HepG2 (cell line): ENCODE results near the gene PMFBP1. TPM values are rescaled to one million over a fixed set of nuclear protein-coding genes. Genes with fewer than 3 reads are reported as not detected.

Experiments
- ATAC-seq: fragments of 200-7000 bp; cut with Tn5 transposase; 3 replicates; pipeline ENCODE4 v1.9.1; 2020; ENCODE audit warnings: mild to moderate bottlenecking, moderate library complexity
- BruUV-seq: library from RNA; stranded (reverse); fragments of 400-500 nt; replicated peaks from 2 replicates; lab custom pipeline; 2021; lab: Mats Ljungman, UMichigan
- CTCF ChIA-PET: fragments of 300-600 bp; formaldehyde crosslinking; extraction: SDS; loops from one replicate; lab custom pipeline; 2021; ENCODE audit warnings: low total read pairs, inconsistent platforms, low intra/inter-chr PET ratio; lab: Yijun Ruan, JAX
- POLR2A ChIA-PET: fragments of 350-600 bp; sonication (Branson Sonifier 250); formaldehyde crosslinking; loops from one replicate; lab custom pipeline; 2020; ENCODE audit warnings: antibody characterized with exemption, inconsistent platforms; lab: Yijun Ruan, JAX
- DNase-seq: peaks from one replicate; pipeline ENCODE4 v3.0.0-alpha.2; 2015; ENCODE audit warnings: low spot score
- FAIRE-seq: peaks from 3 replicates; lab custom pipeline; 2011; peaks lifted over from hg19 to GRCh38; lab: Jason Lieb, UNC
- H2AFZ ChIP-seq: one replicate; pipeline ENCODE4 v1.6.1; 2011; ENCODE audit warnings: low read length, inconsistent platforms
- H3K27ac ChIP-seq: fragments of 300-600 bp; 3 replicates; pipeline ENCODE4 v1.8.0; 2011; ENCODE audit warnings: mixed run types, mild to moderate bottlenecking, mixed read lengths, low read length, inconsistent platforms; ENCODE audit not compliant: insufficient read depth; ENCODE audit errors: extremely low read length
- H3K27me3 ChIP-seq, 2 experiments: fragments of 200-600 bp in 1 of 2; 2 replicates in 1 of 2; 3 replicates in 1 of 2; pipeline versions ENCODE4 v1.6.0 to v1.8.0; 2011; ENCODE audit warnings: low read length in 2 of 2, mild to moderate bottlenecking in 2 of 2, moderate library complexity in 2 of 2, inconsistent platforms in 1 of 2; ENCODE audit not compliant: insufficient read depth in 2 of 2, control insufficient read depth in 1 of 2
- H3K36me3 ChIP-seq, 2 experiments: fragments of 200-600 bp in 1 of 2; replicated peaks in 1 of 2; 2 replicates in 1 of 2; 3 replicates in 1 of 2; pipeline versions ENCODE4 v1.5.1 to v1.8.0; 2011; ENCODE audit warnings: low read length in 2 of 2, inconsistent platforms in 1 of 2; ENCODE audit not compliant: insufficient read depth in 2 of 2, control insufficient read depth in 1 of 2
- H3K4me1 ChIP-seq: 2 replicates; pipeline ENCODE4 v1.5.1; 2012; ENCODE audit warnings: low read length, inconsistent platforms; ENCODE audit not compliant: insufficient read depth
- H3K4me2 ChIP-seq: 2 replicates; pipeline ENCODE4 v1.6.0; 2011; ENCODE audit warnings: low read depth, low read length, inconsistent platforms
- H3K4me3 ChIP-seq, 3 experiments: fragments of 200-600 bp in 1 of 3; sonication (generic), shearing (Covaris generic) in 1 of 3; replicated peaks in 1 of 3; 2 replicates each; pipeline ENCODE4 v1.5.1; 2011 to 2016; ENCODE audit warnings: low read length in 3 of 3, inconsistent platforms in 2 of 3, low read depth in 2 of 3, mild to moderate bottlenecking in 2 of 3, control low read depth in 1 of 3, mixed read lengths in 1 of 3; ENCODE audit not compliant: insufficient read depth in 1 of 3
- H3K79me2 ChIP-seq: one replicate; pipeline ENCODE4 v1.6.1; 2011; ENCODE audit warnings: low read length, inconsistent platforms; ENCODE audit not compliant: insufficient read depth
- H3K9ac ChIP-seq: 2 replicates; pipeline ENCODE4 v1.6.0; 2011; ENCODE audit warnings: mild to moderate bottlenecking, low read depth, low read length, inconsistent platforms; ENCODE audit not compliant: insufficient read depth
- H3K9me3 ChIP-seq: 2 replicates; pipeline ENCODE4 v1.5.1; 2012; ENCODE audit warnings: mild to moderate bottlenecking, low read length
- H4K20me1 ChIP-seq: 2 replicates; pipeline ENCODE4 v1.6.0; 2011; ENCODE audit warnings: inconsistent platforms, mild to moderate bottlenecking, low read length, moderate library complexity; ENCODE audit not compliant: insufficient read depth
- ARID5B ChIP-seq: IDR thresholded peaks from 2 replicates; pipeline ENCODE4 v1.4.0; 2020; ENCODE audit warnings: mild to moderate bottlenecking, missing genetic modification reagents
- ASH2L ChIP-seq: fragments of 300-600, 200-600 bp; sonication (generic); IDR thresholded peaks from 2 replicates; pipeline ENCODE4 v1.7.0; 2017; ENCODE audit warnings: low read depth, mild to moderate bottlenecking, moderate library complexity, mixed read lengths, low read length; ENCODE audit not compliant: insufficient read length
- ATF2 ChIP-seq: sonication (generic); formaldehyde crosslinking; IDR thresholded peaks from 2 replicates; pipeline ENCODE4 v1.4.0; 2020; ENCODE audit warnings: missing genetic modification reagents
- FOXA3 ChIP-seq: IDR thresholded peaks from 2 replicates; pipeline ENCODE4 v1.6.1; 2016; ENCODE audit warnings: missing genetic modification reagents, missing compliant biosample characterization
- MED1 ChIP-seq: sonication (generic); formaldehyde crosslinking; IDR thresholded peaks from 2 replicates; pipeline ENCODE4 v1.4.0; 2020; ENCODE audit warnings: missing genetic modification reagents
- MXI1 ChIP-seq: IDR thresholded peaks from 3 replicates; pipeline ENCODE4 v1.6.1; 2012; ENCODE audit warnings: low read depth, low read length, inconsistent platforms, borderline replicate concordance
- PRMT3 ChIP-seq: sonication (generic); formaldehyde crosslinking; IDR thresholded peaks from 2 replicates; pipeline ENCODE4 v1.8.1; 2022; ENCODE audit warnings: low read depth, mild to moderate bottlenecking, moderate library complexity, missing genetic modification reagents, borderline replicate concordance
- SOX13 ChIP-seq, 3 experiments: fragments of 450-650 bp in 1 of 3; sonication (generic) in 1 of 3; formaldehyde crosslinking in 1 of 3; IDR thresholded peaks in 2 of 3; conservative IDR thresholded peaks in 1 of 3; 2 replicates each; pipeline versions ENCODE4 v1.5.0 to v1.6.1; 2016 to 2020; ENCODE audit warnings: antibody characterized with exemption in 1 of 3, mild to moderate bottlenecking in 1 of 3, missing compliant biosample characterization in 1 of 3, missing genetic modification reagents in 1 of 3, moderate library complexity in 1 of 3
- SPEN ChIP-seq: sonication (generic); formaldehyde crosslinking; IDR thresholded peaks from 2 replicates; pipeline ENCODE4 v1.5.1; 2020; ENCODE audit warnings: low read depth, mild to moderate bottlenecking, missing genetic modification reagents
- TEAD3 ChIP-seq: optimal IDR thresholded peaks from 2 replicates; pipeline ENCODE3; 2016; ENCODE audit warnings: borderline replicate concordance
- WIZ ChIP-seq: sonication (generic); formaldehyde crosslinking; IDR thresholded peaks from 2 replicates; pipeline ENCODE4 v1.5.1; 2020; ENCODE audit warnings: mild to moderate bottlenecking, missing genetic modification reagents
- ZBTB1 ChIP-seq: sonication (generic); formaldehyde crosslinking; IDR thresholded peaks from 2 replicates; pipeline ENCODE4 v1.4.0; 2020; ENCODE audit warnings: missing genetic modification reagents, borderline replicate concordance
- ZNF225 ChIP-seq: sonication (generic); formaldehyde crosslinking; IDR thresholded peaks from 2 replicates; pipeline ENCODE4 v1.4.0; 2020; ENCODE audit warnings: mild to moderate bottlenecking, missing genetic modification reagents
- ZNF317 ChIP-seq: sonication (generic); formaldehyde crosslinking; IDR thresholded peaks from 2 replicates; pipeline ENCODE4 v1.5.0; 2020; ENCODE audit warnings: mild to moderate bottlenecking, missing genetic modification reagents
- ZNF543 ChIP-seq: sonication (generic); formaldehyde crosslinking; IDR thresholded peaks from 2 replicates; pipeline ENCODE4 v1.4.0; 2020; ENCODE audit warnings: mild to moderate bottlenecking, missing genetic modification reagents
- ZNF672 ChIP-seq: sonication (generic); formaldehyde crosslinking; IDR thresholded peaks from 2 replicates; pipeline ENCODE4 v1.8.1; 2022; ENCODE audit warnings: missing genetic modification reagents
- WGBS: methylation state at CpG from one replicate; pipeline ENCODE4 v1.1.6; 2017; ENCODE audit warnings: low lambda C conversion rate; 5-methylcytosine and 5-hydroxymethylcytosine counted together
- in situ Hi-C: cut with HindIII; loops from 2 replicates; pipeline ENCODE4 v1.10.0; 2017; ENCODE audit warnings: low pct_unique_long_range_greater_than_20kb; ENCODE audit not compliant: extremely low pct_ligation_motif_present
- intact Hi-C: fragments of 100-400 bp; cut with micrococcal nuclease; formaldehyde crosslinking; loops from one replicate; pipeline ENCODE4 v1.10.0; 2022; ENCODE audit not compliant: unreplicated experiment
- polyA plus RNA-seq, 8 experiments: library from polyadenylated mRNA; depleted of rRNA in 3 of 8; stranded (reverse) in 7 of 8; unstranded in 1 of 8; fragments of >200 nt; fragmentation: Illumina TruSeq in 4 of 8; extraction: Trizol in 4 of 8; gene quantifications; 2 replicates each; pipeline versions ENCODE4 v1.2.1 to v1.2.3, GENCODE V29; 2011 to 2016; ENCODE audit warnings: low read depth in 4 of 8, missing spikeins in 1 of 8, mixed read lengths in 1 of 8; ENCODE audit not compliant: insufficient read depth in 1 of 8
- total RNA-seq, 5 experiments: library from RNA; depleted of rRNA; stranded (reverse); fragments of >200 nt; fragmentation: Illumina TruSeq; extraction: Trizol; gene quantifications; 2 replicates each; pipeline ENCODE4 v1.2.3, GENCODE V29; 2016; ENCODE audit warnings: low read depth in 1 of 5
- TF ChIP-seq, protein P1 (sequence below): sonication (generic); formaldehyde crosslinking; IDR thresholded peaks from 2 replicates; pipeline ENCODE4 v1.5.1; 2020; ENCODE audit warnings: mild to moderate bottlenecking, moderate library complexity, missing genetic modification reagents

PMFBP1 gene
- total and polyA plus RNA-seq, 2 of the 13 experiments (the other 11 are each of a cell fraction or from before 2014, with no cell fraction given), result 1.9 to 3.8 TPM

DNA sequence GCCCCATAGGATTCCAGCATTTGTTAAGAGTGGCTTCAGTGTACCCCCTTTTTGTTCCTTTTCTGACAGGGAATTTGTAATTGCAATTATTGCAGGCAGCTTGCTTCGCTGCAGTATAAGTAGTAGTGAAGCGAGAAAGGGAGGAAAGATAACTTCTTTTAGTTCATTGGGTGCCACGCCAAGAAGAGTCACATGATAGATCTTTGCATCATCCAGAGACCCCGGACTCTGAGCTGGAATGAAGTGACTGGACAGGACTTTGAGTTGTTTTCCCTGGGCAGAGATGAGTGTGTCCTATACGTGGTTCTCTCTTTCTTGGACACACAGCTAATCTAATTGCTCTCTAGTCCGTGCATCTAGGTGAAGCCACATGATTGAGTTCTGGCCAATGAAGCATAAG lies 44.8 kb upstream of the PMFBP1 start:
- Histone ChIP-seq H3K27ac (peak overlapping the region; percentile 81), H3K9me3 (no peaks in the 10 kb centered on the region; the same call in 1 of the 2 replicates), H2AFZ (peak overlapping the region; percentile 30), H3K79me2 (no peaks in the 10 kb centered on the region), H4K20me1 (no peaks in the 10 kb centered on the region), H3K4me1 (peaks cover 22% of the 10 kb centered on the region), H3K36me3 (no peaks in the 10 kb centered on the region), H3K4me2 (peak overlapping the region; percentile 46), H3K4me3 (no peak overlapping the region), H3K9ac (peak overlapping the region; percentile 18; the same call in 1 of the 2 replicates), H3K27me3 (no peaks in the 10 kb centered on the region)
- ChIA-PET CTCF (no interaction called here), POLR2A (interaction anchor here (1.4 kb wide), 1 partner anchor 9 kb away, joined by 6 read pairs; no protein-coding TSS in a partner anchor)
- BruUV-seq, result no TSS peak
- in situ Hi-C loops (no loop called here), intact Hi-C loops (no loop called here)
- 26% methylated on average over 6 of the region's 6 CpGs for WGBS
- peak; percentile 98 for ATAC-seq
- peak; percentile 81 for DNase-seq
- peak; percentile 70 for FAIRE-seq
- TF ChIP-seq ZNF225 (CRISPR knock-in tag), result no peak
- peak; percentile 55; the same call in 1 of the 2 replicates for TF ChIP-seq ZNF317
- 0 out of 2 replicates have a peak, but pooled peaks have one; percentile 34 for TF ChIP-seq FOXA3 (CRISPR knock-in tag)
- TF ChIP-seq MXI1, result peak; percentile 40; the same call in 1 of the 3 replicates
- TF ChIP-seq, protein P1, sequence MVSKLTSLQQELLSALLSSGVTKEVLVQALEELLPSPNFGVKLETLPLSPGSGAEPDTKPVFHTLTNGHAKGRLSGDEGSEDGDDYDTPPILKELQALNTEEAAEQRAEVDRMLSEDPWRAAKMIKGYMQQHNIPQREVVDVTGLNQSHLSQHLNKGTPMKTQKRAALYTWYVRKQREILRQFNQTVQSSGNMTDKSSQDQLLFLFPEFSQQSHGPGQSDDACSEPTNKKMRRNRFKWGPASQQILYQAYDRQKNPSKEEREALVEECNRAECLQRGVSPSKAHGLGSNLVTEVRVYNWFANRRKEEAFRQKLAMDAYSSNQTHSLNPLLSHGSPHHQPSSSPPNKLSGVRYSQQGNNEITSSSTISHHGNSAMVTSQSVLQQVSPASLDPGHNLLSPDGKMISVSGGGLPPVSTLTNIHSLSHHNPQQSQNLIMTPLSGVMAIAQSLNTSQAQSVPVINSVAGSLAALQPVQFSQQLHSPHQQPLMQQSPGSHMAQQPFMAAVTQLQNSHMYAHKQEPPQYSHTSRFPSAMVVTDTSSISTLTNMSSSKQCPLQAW, result peak; percentile 46; the same call in 1 of the 2 replicates
- TF ChIP-seq SPEN (CRISPR knock-in tag), result peak; percentile 65; the same call in 1 of the 2 replicates
- peak; percentile 57 for TF ChIP-seq ASH2L
- no peak for TF ChIP-seq PRMT3 (CRISPR knock-in tag)
- TF ChIP-seq ZBTB1 (CRISPR knock-in tag), result no peak
- no peak for TF ChIP-seq ZNF543
- no peak for TF ChIP-seq ZNF672 (CRISPR knock-in tag)
- TF ChIP-seq MED1, result peak; percentile 73
- no peak for TF ChIP-seq ATF2
- TF ChIP-seq WIZ (CRISPR knock-in tag), result 0 out of 2 replicates have a peak, but pooled peaks have one; percentile 52
- TF ChIP-seq ARID5B (CRISPR knock-in tag), result peak; percentile 64
- peak; percentile 85 for TF ChIP-seq TEAD3
- no peak for TF ChIP-seq SOX13 (IDR thresholded peaks at IDR 0.05)
- no peak; a peak in 1 of 4 replicates for TF ChIP-seq SOX13 (CRISPR knock-in tag; conservative IDR thresholded peaks at IDR 0.05 in 1 of 2, IDR thresholded peaks at IDR 0.05 in 1 of 2)
